H9 (cell line): ENCODE data around the gene RAP1GAP. TPM values are rescaled to one million over a fixed set of nuclear protein-coding genes. Genes with fewer than 3 reads are reported as not detected.

Source experiments
- DNase-seq: peaks from one replicate; pipeline ENCODE4 v3.0.0-alpha.2; 2017
- H2AFZ ChIP-seq: one replicate; pipeline ENCODE4 v1.6.1; 2013; ENCODE audit warnings: mild to moderate bottlenecking, low read length, control low read depth, moderate library complexity
- H2AK5ac ChIP-seq: 2 replicates; pipeline ENCODE4 v1.6.1; 2013; ENCODE audit warnings: low read length, control low read depth, mixed read lengths; ENCODE audit not compliant: insufficient read length
- H2BK120ac ChIP-seq: one replicate; pipeline ENCODE4 v1.6.1; 2013; ENCODE audit warnings: low read depth, mild to moderate bottlenecking, low read length, control low read depth, inconsistent platforms; ENCODE audit not compliant: poor library complexity, severe bottlenecking
- H2BK12ac ChIP-seq: 2 replicates; pipeline ENCODE4 v1.6.1; 2013; ENCODE audit warnings: low read length, control low read depth, mixed read lengths, low read depth; ENCODE audit not compliant: insufficient read length
- H2BK15ac ChIP-seq: 2 replicates; pipeline ENCODE4 v1.6.1; 2013; ENCODE audit warnings: low read depth, low read length, control low read depth
- H2BK20ac ChIP-seq: one replicate; pipeline ENCODE4 v1.6.1; 2013; ENCODE audit warnings: low read depth, mild to moderate bottlenecking, low read length, control low read depth, inconsistent platforms; ENCODE audit not compliant: poor library complexity, severe bottlenecking
- H2BK5ac ChIP-seq: 2 replicates; pipeline ENCODE4 v1.6.1; 2013; ENCODE audit warnings: low read length, control low read depth, mixed read lengths; ENCODE audit not compliant: insufficient read length
- H3K14ac ChIP-seq: 2 replicates; pipeline ENCODE4 v1.6.1; 2013; ENCODE audit warnings: low read length, control low read depth; ENCODE audit not compliant: insufficient read depth
- H3K18ac ChIP-seq: 2 replicates; pipeline ENCODE4 v1.6.1; 2013; ENCODE audit warnings: low read depth, mild to moderate bottlenecking, mixed read lengths, low read length, control low read depth; ENCODE audit not compliant: insufficient read length
- H3K23ac ChIP-seq: 2 replicates; pipeline ENCODE4 v1.6.1; 2013; ENCODE audit warnings: low read length, control low read depth, mixed read lengths, low read depth; ENCODE audit not compliant: insufficient read length
- H3K23me2 ChIP-seq: 2 replicates; pipeline ENCODE4 v1.6.1; 2013; ENCODE audit warnings: low read depth, mild to moderate bottlenecking, mixed read lengths, low read length, control low read depth; ENCODE audit not compliant: insufficient read length, poor library complexity, severe bottlenecking
- H3K27ac ChIP-seq: 2 replicates; pipeline ENCODE4 v1.5.1; 2013; ENCODE audit warnings: low read length, control low read depth, mixed read lengths, low read depth; ENCODE audit not compliant: insufficient read length
- H3K27me3 ChIP-seq: 2 replicates; pipeline ENCODE4 v1.6.1; 2013; ENCODE audit warnings: low read length, control low read depth, inconsistent platforms; ENCODE audit not compliant: insufficient read depth
- H3K4ac ChIP-seq: 2 replicates; pipeline ENCODE4 v1.6.1; 2013; ENCODE audit warnings: low read depth, mild to moderate bottlenecking, control low read depth, inconsistent platforms, low read length, moderate library complexity
- H3K4me1 ChIP-seq: 2 replicates; pipeline ENCODE4 v1.6.1; 2013; ENCODE audit warnings: low read length, control low read depth, inconsistent platforms; ENCODE audit not compliant: insufficient read depth
- H3K4me2 ChIP-seq: 2 replicates; pipeline ENCODE4 v1.6.1; 2013; ENCODE audit warnings: low read length, control low read depth, mixed read lengths; ENCODE audit not compliant: insufficient read length, insufficient read depth
- H3K56ac ChIP-seq: 2 replicates; pipeline ENCODE4 v1.6.1; 2013; ENCODE audit warnings: low read depth, mild to moderate bottlenecking, mixed read lengths, low read length, control low read depth; ENCODE audit not compliant: insufficient read length
- H3K79me1 ChIP-seq: 2 replicates; pipeline ENCODE4 v1.6.1; 2013; ENCODE audit warnings: low read depth, mild to moderate bottlenecking, moderate library complexity, low read length, control low read depth, inconsistent platforms; ENCODE audit not compliant: insufficient read depth, poor library complexity, severe bottlenecking
- H3K79me2 ChIP-seq: 2 replicates; pipeline ENCODE4 v1.6.1; 2013; ENCODE audit warnings: low read length, control low read depth, inconsistent platforms; ENCODE audit not compliant: insufficient read depth
- H3K9ac ChIP-seq: 2 replicates; pipeline ENCODE4 v1.6.1; 2013; ENCODE audit warnings: low read length, control low read depth, mixed read lengths; ENCODE audit not compliant: insufficient read length; ENCODE audit errors: extremely low read depth
- H3K9me3 ChIP-seq: one replicate; pipeline ENCODE4 v1.6.1; 2013; ENCODE audit warnings: low read depth, low read length, inconsistent platforms; ENCODE audit not compliant: control insufficient read depth
- H3T11ph ChIP-seq: one replicate; pipeline ENCODE4 v1.6.1; 2013; ENCODE audit warnings: mild to moderate bottlenecking, low read length, control low read depth, inconsistent platforms
- H4K20me1 ChIP-seq: one replicate; pipeline ENCODE4 v1.6.1; 2013; ENCODE audit not compliant: control insufficient read depth, insufficient read length, insufficient read depth
- H4K5ac ChIP-seq: 2 replicates; pipeline ENCODE4 v1.6.1; 2013; ENCODE audit warnings: low read depth, mild to moderate bottlenecking, mixed read lengths, low read length, control low read depth; ENCODE audit not compliant: insufficient read length
- H4K8ac ChIP-seq: replicated peaks from 2 replicates; pipeline ENCODE4 v1.6.1; 2013; ENCODE audit warnings: low read length, control low read depth, mixed read lengths, low read depth; ENCODE audit not compliant: insufficient read length
- H4K91ac ChIP-seq: 2 replicates; pipeline ENCODE4 v1.6.1; 2013; ENCODE audit warnings: low read depth, mild to moderate bottlenecking, moderate library complexity, mixed read lengths, low read length, control low read depth; ENCODE audit not compliant: insufficient read length
- H3K27ac Mint-ChIP-seq, 3 experiments: 2 replicates in 2 of 3; 3 replicates in 1 of 3; pipeline ENCODE4 v1.8.0; 2020 to 2021; ENCODE audit warnings: mixed read lengths in 3 of 3, mild to moderate bottlenecking in 1 of 3, moderate library complexity in 1 of 3
- H3K27me3 Mint-ChIP-seq: 2 replicates; pipeline ENCODE4 v1.8.0; 2021; ENCODE audit warnings: low read depth, mild to moderate bottlenecking, moderate library complexity, mixed read lengths
- H3K36me3 Mint-ChIP-seq, 3 experiments: 2 replicates in 2 of 3; 3 replicates in 1 of 3; pipeline ENCODE4 v1.8.0; 2020 to 2021; ENCODE audit warnings: low read depth in 3 of 3, mixed read lengths in 3 of 3; ENCODE audit not compliant: insufficient read depth in 1 of 3
- H3K4me1 Mint-ChIP-seq, 2 experiments: 2 replicates each; pipeline ENCODE4 v1.8.0; 2020; ENCODE audit warnings: mixed read lengths in 2 of 2
- H3K4me3 Mint-ChIP-seq, 2 experiments: 2 replicates in 1 of 2; 3 replicates in 1 of 2; pipeline ENCODE4 v1.8.0; 2020 to 2021; ENCODE audit warnings: mild to moderate bottlenecking in 2 of 2, mixed read lengths in 2 of 2, moderate library complexity in 1 of 2
- H3K9me3 Mint-ChIP-seq, 2 experiments: 2 replicates in 1 of 2; 3 replicates in 1 of 2; pipeline ENCODE4 v1.8.0; 2020; ENCODE audit warnings: mild to moderate bottlenecking in 2 of 2, mixed read lengths in 2 of 2, moderate library complexity in 1 of 2
- WGBS: extraction: QIAGEN DNeasy Blood & Tissue Kit; methylation state at CpG from one replicate; pipeline ENCODE4 v1.1.7; 2013; ENCODE audit warnings: missing lambda C conversion rate, low lambda C conversion rate, mixed read lengths; ENCODE audit not compliant: insufficient read length; ENCODE audit errors: extremely low coverage; 5-methylcytosine and 5-hydroxymethylcytosine counted together
- total RNA-seq: library from RNA; stranded (reverse); gene quantifications from 2 replicates; pipeline ENCODE4 v1.2.1, GENCODE V29; 2021
- TF ChIP-seq, protein P1 (sequence below): fragments of 200-600 bp; sonication (generic); conservative IDR thresholded peaks from 3 replicates; pipeline ENCODE4 v1.8.0; 2021; ENCODE audit warnings: antibody characterized with exemption, mild to moderate bottlenecking

The RAP1GAP gene
- total RNA-seq, 1 experiment from 2014 or later, result 7.9 TPM

DNA sequence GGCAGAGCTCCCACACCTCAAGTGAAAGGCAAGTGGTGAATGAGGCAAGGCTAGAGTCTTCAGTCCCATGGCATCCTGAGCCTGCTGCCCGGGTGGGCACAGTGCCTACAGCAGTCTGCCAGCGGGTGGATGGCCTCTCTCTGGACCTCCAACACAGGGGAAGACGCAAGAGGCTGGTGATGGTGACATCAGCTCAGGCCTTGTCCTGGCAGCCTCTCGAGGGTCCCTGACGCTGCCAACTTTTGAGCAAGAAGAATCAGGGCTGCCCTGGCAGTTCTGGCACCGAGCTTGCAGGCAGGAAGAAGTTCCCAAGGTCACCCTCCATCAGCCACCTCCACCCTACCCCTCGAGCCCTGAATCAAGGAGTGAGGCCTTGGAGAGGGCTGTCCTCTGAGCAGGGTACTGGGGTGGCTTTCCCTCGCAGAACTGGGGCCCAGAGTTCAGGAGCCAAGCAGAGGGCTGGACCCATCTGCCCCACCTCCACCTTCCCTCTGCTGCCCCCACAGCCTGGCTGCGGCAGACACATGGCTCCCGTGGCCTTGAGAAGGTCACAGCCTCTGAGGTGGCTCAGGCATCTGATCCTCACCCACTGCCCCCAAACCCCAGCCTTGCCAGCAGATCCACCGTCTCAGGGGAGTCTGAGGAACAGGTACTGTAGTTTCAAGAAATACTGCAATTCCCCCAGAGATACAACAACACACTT is 5.8 kb downstream of the RAP1GAP start:
- no peak for DNase-seq
- H4K20me1 ChIP-seq, result no peaks in the 10 kb centered on the region
- no peaks in the 10 kb centered on the region; the same call in 1 of the 2 replicates for H3K27me3 ChIP-seq
- H3T11ph ChIP-seq, result no peak overlapping the region
- no peak overlapping the region for H3K14ac ChIP-seq
- H3K4me2 ChIP-seq, result no peak overlapping the region
- no peaks in the 10 kb centered on the region for H3K79me2 ChIP-seq
- no peak overlapping the region for H2AFZ ChIP-seq
- H2BK20ac ChIP-seq, result no peak overlapping the region
- H3K79me1 ChIP-seq, result no peaks in the 10 kb centered on the region
- no peak overlapping the region for H4K5ac ChIP-seq
- no peak overlapping the region for H2BK12ac ChIP-seq
- no peak overlapping the region for H3K23ac ChIP-seq
- H3K9me3 ChIP-seq, result no peaks in the 10 kb centered on the region
- H3K4me3 Mint-ChIP-seq, result no peak overlapping the region
- peaks cover under 1% of the 10 kb centered on the region for H3K23me2 ChIP-seq
- TF ChIP-seq, protein P1, sequence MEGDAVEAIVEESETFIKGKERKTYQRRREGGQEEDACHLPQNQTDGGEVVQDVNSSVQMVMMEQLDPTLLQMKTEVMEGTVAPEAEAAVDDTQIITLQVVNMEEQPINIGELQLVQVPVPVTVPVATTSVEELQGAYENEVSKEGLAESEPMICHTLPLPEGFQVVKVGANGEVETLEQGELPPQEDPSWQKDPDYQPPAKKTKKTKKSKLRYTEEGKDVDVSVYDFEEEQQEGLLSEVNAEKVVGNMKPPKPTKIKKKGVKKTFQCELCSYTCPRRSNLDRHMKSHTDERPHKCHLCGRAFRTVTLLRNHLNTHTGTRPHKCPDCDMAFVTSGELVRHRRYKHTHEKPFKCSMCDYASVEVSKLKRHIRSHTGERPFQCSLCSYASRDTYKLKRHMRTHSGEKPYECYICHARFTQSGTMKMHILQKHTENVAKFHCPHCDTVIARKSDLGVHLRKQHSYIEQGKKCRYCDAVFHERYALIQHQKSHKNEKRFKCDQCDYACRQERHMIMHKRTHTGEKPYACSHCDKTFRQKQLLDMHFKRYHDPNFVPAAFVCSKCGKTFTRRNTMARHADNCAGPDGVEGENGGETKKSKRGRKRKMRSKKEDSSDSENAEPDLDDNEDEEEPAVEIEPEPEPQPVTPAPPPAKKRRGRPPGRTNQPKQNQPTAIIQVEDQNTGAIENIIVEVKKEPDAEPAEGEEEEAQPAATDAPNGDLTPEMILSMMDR, result 0 out of 3 replicates have a peak, but pooled peaks have one; percentile 16
- WGBS, result no CpG with 5 or more reads among the region's 11 CpGs
- no peaks in the 10 kb centered on the region; a peak in 1 of 7 replicates for H3K36me3 Mint-ChIP-seq
- H2BK120ac ChIP-seq, result no peak overlapping the region
- H3K27ac ChIP-seq, result no peak overlapping the region
- H2BK5ac ChIP-seq, result no peak overlapping the region
- no peak overlapping the region for H4K8ac ChIP-seq
- peaks cover 15 to 33% of the 10 kb centered on the region in 2 experiments for H3K4me1 Mint-ChIP-seq
- no peaks in the 10 kb centered on the region for H3K9me3 Mint-ChIP-seq
- no peak overlapping the region for H4K91ac ChIP-seq
- peak overlapping the region in 1 of 3 experiments; percentile 30; a peak in 1 of 7 replicates for H3K27ac Mint-ChIP-seq
- no peak overlapping the region for H3K4ac ChIP-seq
- no peaks in the 10 kb centered on the region for H3K4me1 ChIP-seq
- no peak overlapping the region for H3K56ac ChIP-seq
- no peak overlapping the region for H3K18ac ChIP-seq
- no peak overlapping the region for H2BK15ac ChIP-seq
- no peak overlapping the region for H2AK5ac ChIP-seq
- no peak overlapping the region for H3K9ac ChIP-seq
- H3K27me3 Mint-ChIP-seq, result peaks cover 44% of the 10 kb centered on the region
